ENCODE data around the gene SCAF4. TPM values are rescaled to one million over a fixed set of nuclear protein-coding genes. Genes with fewer than 3 reads are reported as not detected.

Gene SCAF4
- total and polyA plus RNA-seq, 2 of the 8 experiments (the other 6 are each of a cell fraction or from before 2014, with no cell fraction given): 28.9 to 55.1 TPM

DNA sequence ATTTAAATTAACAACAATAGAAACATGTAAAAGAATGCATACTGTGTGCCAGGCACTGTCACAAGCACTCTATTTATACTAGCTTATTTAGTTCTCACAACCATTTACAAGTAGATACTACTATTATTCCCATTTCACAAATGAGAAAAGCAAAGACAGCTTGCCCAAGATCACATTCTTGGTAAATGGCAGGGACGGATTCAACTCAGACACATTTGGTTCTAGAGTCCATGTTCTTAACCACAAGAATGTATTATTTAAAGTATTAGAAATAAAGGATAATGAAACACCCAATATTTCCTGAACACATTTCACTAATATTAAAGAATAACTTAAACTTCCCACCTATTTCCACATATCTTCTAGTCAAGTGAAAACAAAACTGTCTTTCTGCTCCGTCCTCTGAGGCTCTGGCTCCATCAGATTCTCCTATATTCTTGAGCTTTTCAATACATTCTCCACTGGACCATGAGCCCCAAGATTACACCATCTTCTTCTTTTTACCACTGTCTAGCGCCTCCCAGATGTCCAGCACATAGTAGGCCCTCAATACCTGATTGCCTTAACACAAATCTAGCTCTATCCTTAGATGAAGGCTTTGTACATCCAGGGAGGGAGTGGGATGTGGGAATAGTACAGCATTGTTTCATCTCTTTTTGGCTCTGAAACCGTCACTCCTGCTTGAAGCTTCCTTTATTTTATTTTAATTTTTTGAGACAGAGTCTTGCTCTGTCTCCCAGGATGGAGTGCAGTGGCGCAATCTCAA is 43.1 kb downstream of the SCAF4 start:
- H2BK5ac ChIP-seq (ENCODE audit: low read depth, low read length): no peak overlapping the region
- peaks cover 34 to 94% (median 82%) of the 10 kb centered on the region in 4 experiments for H3K36me3 ChIP-seq (ENCODE audit: control insufficient read depth in 2 of 4, insufficient read depth in 4 of 4, low read length in 3 of 4)
- H3K27me3 ChIP-seq (replicated peaks in 1 of 4; ENCODE audit: control insufficient read depth in 3 of 4, extremely low read depth in 1 of 4, insufficient read depth in 3 of 4, low read length in 3 of 4): peaks cover 0 to 1% (median 0%) of the 10 kb centered on the region in 4 experiments; a peak in 1 of 7 replicates
- TF ChIP-seq CEBPB (IDR thresholded peaks at IDR 0.05; ENCODE audit: low read depth, low read length) (no peak), POLR2AphosphoS5 (IDR thresholded peaks at IDR 0.05; ENCODE audit: low read depth, low read length) (no peak)
- no peaks in the 10 kb centered on the region; a peak in 2 of 4 replicates for H3K79me2 ChIP-seq (ENCODE audit: control insufficient read depth in 1 of 2, insufficient read depth in 2 of 2, low read length in 2 of 2)
- no peak overlapping the region for H2AK5ac ChIP-seq (ENCODE audit: low read depth, low read length)
- H4K91ac ChIP-seq (replicated peaks; ENCODE audit: insufficient read length, low read length): no peak overlapping the region
- no peak overlapping the region for H4K8ac ChIP-seq (ENCODE audit: extremely low read depth, insufficient read depth, low read length)
- no peak overlapping the region for H3K23ac ChIP-seq (ENCODE audit: insufficient read length)
- WGBS, 2 experiments (ENCODE audit: extremely low coverage in 1 of 2, insufficient coverage in 1 of 2, insufficient read length in 1 of 2, insufficient replicate concordance in 2 of 2, low coverage in 1 of 2, low lambda C conversion rate in 2 of 2, missing lambda C conversion rate in 1 of 2): 93% methylated on average over 5 of the region's 5 CpGs; no CpG with 5 or more reads in 1 of the 2 experiments
- H2BK15ac ChIP-seq (ENCODE audit: low read length): no peak overlapping the region
- H3K23me2 ChIP-seq (ENCODE audit: low read depth, low read length): no peaks in the 10 kb centered on the region; the same call in 1 of the 2 replicates
- ChIA-PET POLR2A (ENCODE audit: partially characterized antibody) (interaction anchor here (0.7 to 1.4 kb wide), 6 partner anchors 9 to 41 kb away, joined by 3 to 5 read pairs (median 3); no protein-coding TSS in a partner anchor), CTCF (ENCODE audit: partially characterized antibody) (interaction anchor here (0.5 kb wide), 1 partner anchor 24 kb away, joined by 3 read pairs; no protein-coding TSS in a partner anchor)
- no peak overlapping the region for H3K14ac ChIP-seq (ENCODE audit: insufficient read length)
- H2BK20ac ChIP-seq (ENCODE audit: low read length): no peak overlapping the region
- no peak overlapping the region for H3K4me3 ChIP-seq (ENCODE audit: extremely low read depth in 1 of 4, insufficient read depth in 2 of 4, low read depth in 3 of 4, low read length in 4 of 4)
- no peak overlapping the region for H3K4ac ChIP-seq (replicated peaks; ENCODE audit: insufficient read length, low read depth, low read length)
- H4K5ac ChIP-seq (ENCODE audit: insufficient read length, low read depth, low read length): no peak overlapping the region
- no peaks in the 10 kb centered on the region for H3K9me3 ChIP-seq (ENCODE audit: insufficient read depth in 2 of 2, low read depth in 1 of 2, low read length in 1 of 2)
- H2BK120ac ChIP-seq (replicated peaks; ENCODE audit: low read depth, low read length): no peak overlapping the region
- H3K27ac ChIP-seq (ENCODE audit: low read depth, low read length): no peak overlapping the region
- DNase-seq (ENCODE audit: low read depth in 1 of 2, low spot score in 2 of 2) (no peak), FAIRE-seq (no peak)
- no peaks in the 10 kb centered on the region; the same call in 1 of the 2 replicates for H3K79me1 ChIP-seq (ENCODE audit: low read depth, low read length)
- H3K56ac ChIP-seq (replicated peaks; ENCODE audit: insufficient read length, low read depth, low read length): no peak overlapping the region
- H3K18ac ChIP-seq (ENCODE audit: extremely low read depth, low read length): no peak overlapping the region
- no peak overlapping the region for H2AFZ ChIP-seq (ENCODE audit: low read length)
- no peaks in the 10 kb centered on the region for H3K4me1 ChIP-seq (replicated peaks in 1 of 4; ENCODE audit: control insufficient read depth in 3 of 4, insufficient read depth in 4 of 4, low read length in 3 of 4)
- peaks cover under 1 to 2% of the 10 kb centered on the region in 2 experiments for H4K20me1 ChIP-seq (replicated peaks in 1 of 2; ENCODE audit: control insufficient read depth in 1 of 2, insufficient read depth in 2 of 2, low read length in 2 of 2)
- no peak overlapping the region for H3K9ac ChIP-seq (replicated peaks in 1 of 4; ENCODE audit: extremely low read depth in 1 of 4, low read depth in 3 of 4, low read length in 3 of 4)
- H3K4me2 ChIP-seq (ENCODE audit: insufficient read depth in 1 of 2, low read depth in 2 of 2, low read length in 2 of 2): no peak overlapping the region
- H2BK12ac ChIP-seq (ENCODE audit: low read depth, low read length): no peak overlapping the region
